HEK293T (cell line): ENCODE measurements around the gene PRDM11.

ENCODE experiments used
- ARNT ChIP-seq: fragments of 450-650 bp; IDR thresholded peaks from 2 replicates; pipeline ENCODE4 v1.6.1; 2017; ENCODE audit warnings: mild to moderate bottlenecking
- BHLHE40 ChIP-seq: fragments of 450-650 bp; IDR thresholded peaks from 2 replicates; pipeline ENCODE4 v1.6.1; 2016; ENCODE audit warnings: mild to moderate bottlenecking, moderate library complexity, borderline replicate concordance
- CTBP1 ChIP-seq: fragments of 450-650 bp; IDR thresholded peaks from 2 replicates; pipeline ENCODE4 v1.6.1; 2016; ENCODE audit warnings: borderline replicate concordance
- FOXA1 ChIP-seq: fragments of 450-650 bp; IDR thresholded peaks from 2 replicates; pipeline ENCODE4 v1.6.1; 2016; ENCODE audit warnings: mild to moderate bottlenecking
- FOXK2 ChIP-seq: fragments of 450-650 bp; IDR thresholded peaks from 2 replicates; pipeline ENCODE4 v1.6.1; 2016; ENCODE audit warnings: mild to moderate bottlenecking
- FOXM1 ChIP-seq: fragments of 450-650 bp; IDR thresholded peaks from 2 replicates; pipeline ENCODE4 v1.6.1; 2017; ENCODE audit warnings: mild to moderate bottlenecking, borderline replicate concordance
- HDGF ChIP-seq: fragments of 450-650 bp; IDR thresholded peaks from 2 replicates; pipeline ENCODE4 v1.6.1; 2017; ENCODE audit warnings: antibody characterized with exemption, borderline replicate concordance
- L3MBTL2 ChIP-seq: fragments of 450-650 bp; conservative IDR thresholded peaks from 2 replicates; pipeline ENCODE4 v1.6.1; 2016; ENCODE audit warnings: mild to moderate bottlenecking
- LEF1 ChIP-seq: fragments of 450-650 bp; IDR thresholded peaks from 2 replicates; pipeline ENCODE4 v1.6.1; 2017; ENCODE audit warnings: mild to moderate bottlenecking, borderline replicate concordance
- NFRKB ChIP-seq: fragments of 450-650 bp; IDR thresholded peaks from 2 replicates; pipeline ENCODE4 v1.6.1; 2016; ENCODE audit warnings: mild to moderate bottlenecking, moderate library complexity
- SP1 ChIP-seq: fragments of 450-650 bp; IDR thresholded peaks from 2 replicates; pipeline ENCODE4 v1.6.1; 2017
- SUZ12 ChIP-seq: fragments of 450-650 bp; IDR thresholded peaks from 2 replicates; pipeline ENCODE4 v1.6.1; 2016; ENCODE audit warnings: mild to moderate bottlenecking
- ZNF384 ChIP-seq: fragments of 450-650 bp; IDR thresholded peaks from 2 replicates; pipeline ENCODE4 v1.6.1; 2016
- TF ChIP-seq, protein P1 (sequence below): fragments of 450-650 bp; IDR thresholded peaks from 2 replicates; pipeline ENCODE4 v1.6.1; 2016

DNA sequence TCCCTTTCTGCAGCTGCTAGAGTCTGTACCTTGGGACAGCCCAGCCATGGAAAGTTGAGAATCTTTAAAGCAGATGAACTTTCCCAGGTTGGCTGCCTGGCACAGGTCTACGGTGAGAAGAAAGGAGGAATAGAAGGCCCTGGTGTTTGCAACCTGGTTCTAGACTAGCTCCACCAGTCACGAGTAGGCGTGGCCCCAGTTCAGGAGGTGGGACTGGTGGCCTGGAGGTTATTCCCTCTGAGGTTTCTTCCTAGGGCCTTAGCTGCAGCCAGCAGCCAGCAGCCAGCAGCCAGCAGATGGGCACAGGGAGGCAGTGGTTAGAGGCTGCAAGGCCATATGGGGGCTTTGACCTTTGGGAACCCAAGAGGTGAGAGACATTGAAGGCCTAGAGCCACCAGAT, 40.9 kb downstream of the PRDM11 start:
- no peak for TF ChIP-seq FOXM1
- TF ChIP-seq HDGF: no peak
- no peak for TF ChIP-seq ZNF384
- TF ChIP-seq, protein P1, sequence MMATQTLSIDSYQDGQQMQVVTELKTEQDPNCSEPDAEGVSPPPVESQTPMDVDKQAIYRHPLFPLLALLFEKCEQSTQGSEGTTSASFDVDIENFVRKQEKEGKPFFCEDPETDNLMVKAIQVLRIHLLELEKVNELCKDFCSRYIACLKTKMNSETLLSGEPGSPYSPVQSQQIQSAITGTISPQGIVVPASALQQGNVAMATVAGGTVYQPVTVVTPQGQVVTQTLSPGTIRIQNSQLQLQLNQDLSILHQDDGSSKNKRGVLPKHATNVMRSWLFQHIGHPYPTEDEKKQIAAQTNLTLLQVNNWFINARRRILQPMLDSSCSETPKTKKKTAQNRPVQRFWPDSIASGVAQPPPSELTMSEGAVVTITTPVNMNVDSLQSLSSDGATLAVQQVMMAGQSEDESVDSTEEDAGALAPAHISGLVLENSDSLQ: no peak
- TF ChIP-seq SUZ12: no peak
- no peak for TF ChIP-seq SP1
- TF ChIP-seq FOXA1: no peak
- no peak for TF ChIP-seq CTBP1
- TF ChIP-seq ARNT: no peak
- TF ChIP-seq BHLHE40: no peak
- TF ChIP-seq L3MBTL2: no peak
- no peak for TF ChIP-seq FOXK2
- no peak for TF ChIP-seq NFRKB
- no peak for TF ChIP-seq LEF1
